Hepatocyte (in vitro differentiated cells): Measurements from ENCODE around the gene SGPL1. TPM values are rescaled to one million over a fixed set of nuclear protein-coding genes. Genes with fewer than 3 reads are reported as not detected.

ENCODE experiments used
- DNase-seq: peaks from one replicate; pipeline ENCODE4 v3.0.0-alpha.2; 2016; ENCODE audit warnings: low spot score
- H2AFZ ChIP-seq: fragments of 200-600 bp; sonication (generic); 2 replicates; pipeline ENCODE4 v1.6.0; 2016; ENCODE audit warnings: antibody characterized with exemption, mild to moderate bottlenecking
- H3K27ac ChIP-seq: fragments of 200-600 bp; sonication (generic); 2 replicates; pipeline ENCODE4 v1.5.1; 2016; ENCODE audit warnings: mild to moderate bottlenecking
- H3K27me3 ChIP-seq: fragments of 200-600 bp; sonication (generic); 2 replicates; pipeline ENCODE4 v1.6.1; 2016
- H3K36me3 ChIP-seq: fragments of 200-600 bp; sonication (generic); replicated peaks from 2 replicates; pipeline ENCODE4 v1.5.1; 2016; ENCODE audit warnings: low read depth; ENCODE audit not compliant: insufficient read depth
- H3K4me1 ChIP-seq: fragments of 200-600 bp; sonication (generic); 2 replicates; pipeline ENCODE4 v1.5.1; 2016; ENCODE audit warnings: mild to moderate bottlenecking, moderate library complexity; ENCODE audit not compliant: insufficient read depth
- H3K4me2 ChIP-seq: fragments of 200-600 bp; sonication (generic); 2 replicates; pipeline ENCODE4 v1.6.0; 2016
- H3K4me3 ChIP-seq: fragments of 200-600 bp; sonication (generic); 2 replicates; pipeline ENCODE4 v1.5.1; 2016; ENCODE audit warnings: mild to moderate bottlenecking
- H3K79me2 ChIP-seq: fragments of 200-600 bp; sonication (generic); 2 replicates; pipeline ENCODE4 v1.6.0; 2017; ENCODE audit warnings: mild to moderate bottlenecking
- H3K9me2 ChIP-seq: fragments of 200-600 bp; sonication (generic); replicated peaks from 2 replicates; pipeline ENCODE4 v1.6.0; 2017; ENCODE audit warnings: mild to moderate bottlenecking; ENCODE audit not compliant: insufficient read depth
- H3K9me3 ChIP-seq: fragments of 200-600 bp; sonication (generic); 2 replicates; pipeline ENCODE4 v1.5.1; 2016; ENCODE audit warnings: low read depth, mild to moderate bottlenecking
- H4K20me1 ChIP-seq: fragments of 200-600 bp; sonication (generic); 2 replicates; pipeline ENCODE4 v1.6.0; 2016; ENCODE audit warnings: mild to moderate bottlenecking; ENCODE audit not compliant: insufficient read depth, poor library complexity, severe bottlenecking
- EZH2 ChIP-seq: fragments of 200-600 bp; sonication (generic); IDR thresholded peaks from 2 replicates; pipeline ENCODE4 v1.6.1; 2016; ENCODE audit warnings: antibody characterized with exemption, mild to moderate bottlenecking, borderline replicate concordance
- EZH2phosphoT487 ChIP-seq: fragments of 200-600 bp; sonication (generic); IDR thresholded peaks from one replicate; pipeline ENCODE4 v1.6.1; 2018; ENCODE audit warnings: antibody characterized with exemption, mild to moderate bottlenecking, low read depth, moderate library complexity; ENCODE audit not compliant: unreplicated experiment, severe bottlenecking
- WGBS: methylation state at CpG from one replicate; pipeline ENCODE4 v1.1.6; 2016; ENCODE audit warnings: low lambda C conversion rate; ENCODE audit errors: missing lambda C conversion rate; 5-methylcytosine and 5-hydroxymethylcytosine counted together
- polyA plus RNA-seq: library from polyadenylated mRNA; unstranded; fragments of >200 nt; fragmentation: Nextera tagmentation; extraction: Ambion mirVana; gene quantifications from 2 replicates; pipeline ENCODE4 v1.2.1, GENCODE V29; 2016
- total RNA-seq: library from RNA; depleted of rRNA; stranded (reverse); fragments of >200 nt; gene quantifications from 2 replicates; pipeline ENCODE4 v1.2.3, GENCODE V29; 2014
- TF ChIP-seq, protein P1 (sequence below): fragments of 200-600 bp; sonication (generic); IDR thresholded peaks from 2 replicates; pipeline ENCODE4 v1.5.1; 2016; ENCODE audit warnings: antibody characterized with exemption, mild to moderate bottlenecking; ENCODE audit not compliant: poor library complexity

SGPL1 gene
- total and polyA plus RNA-seq, 2 experiments from 2014 or later: 20.2 to 43.5 TPM

DNA sequence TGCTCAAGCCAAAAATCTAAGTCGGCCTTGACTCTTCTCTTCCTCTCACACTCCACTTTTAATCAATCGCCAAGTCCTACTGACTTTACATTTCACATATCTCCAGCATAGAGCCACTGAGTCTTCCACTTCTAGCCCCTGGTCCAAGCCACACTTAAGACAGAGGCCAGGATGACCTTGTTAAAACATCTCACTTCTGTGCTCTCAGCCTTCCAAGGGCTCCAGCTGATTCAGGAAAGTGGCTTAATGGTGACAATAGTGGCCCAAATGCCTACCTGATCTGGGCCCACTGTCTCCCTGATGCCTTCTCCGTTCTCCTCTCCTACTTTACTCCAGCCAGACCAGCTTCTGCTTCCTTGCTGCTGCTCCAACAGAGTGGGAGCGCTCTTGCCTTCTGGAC lies 35.0 kb upstream of the SGPL1 start:
- WGBS: 99% methylated on average over 4 of the region's 4 CpGs
- H3K27ac ChIP-seq: no peak overlapping the region

DNA sequence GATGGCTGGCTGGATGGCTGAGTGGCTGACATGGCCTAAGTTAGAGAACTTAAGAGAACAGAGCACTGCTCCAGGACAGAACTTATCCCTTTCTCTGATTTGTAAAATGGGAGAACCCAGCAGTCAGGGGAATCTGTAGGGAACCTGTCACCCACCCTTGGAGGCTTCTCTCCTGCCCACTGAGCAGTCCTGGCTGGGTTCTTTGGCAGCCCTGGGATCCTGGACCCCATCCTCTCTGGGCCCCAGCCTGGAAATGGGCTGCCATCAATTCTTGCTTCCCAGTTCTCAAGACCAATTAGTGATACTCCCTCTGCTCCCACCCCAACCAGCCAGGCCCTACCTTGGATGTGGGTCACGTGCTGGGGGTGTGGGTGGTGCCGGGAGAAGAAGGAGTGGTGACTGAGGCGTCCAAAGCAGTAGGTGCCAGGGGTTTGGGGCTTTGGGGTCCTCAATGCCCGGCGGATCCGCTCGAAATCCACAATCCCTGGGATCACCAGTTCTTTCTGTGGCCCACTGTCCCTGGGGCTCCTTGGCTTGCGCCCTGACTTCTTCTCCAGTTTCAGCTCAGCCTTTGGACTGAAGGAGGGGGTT lies 34.2 kb upstream of the SGPL1 start:
- H3K36me3 ChIP-seq: no peaks in the 10 kb centered on the region
- no peak for DNase-seq
- H3K9me2 ChIP-seq: no peaks in the 10 kb centered on the region
- H3K79me2 ChIP-seq: no peaks in the 10 kb centered on the region
- no peak overlapping the region for H3K27ac ChIP-seq
- H3K4me2 ChIP-seq: no peak overlapping the region
- 94% methylated on average over 8 of the region's 8 CpGs for WGBS
- no peak overlapping the region for H3K4me3 ChIP-seq
- no peak for TF ChIP-seq EZH2phosphoT487
- TF ChIP-seq, protein P1, sequence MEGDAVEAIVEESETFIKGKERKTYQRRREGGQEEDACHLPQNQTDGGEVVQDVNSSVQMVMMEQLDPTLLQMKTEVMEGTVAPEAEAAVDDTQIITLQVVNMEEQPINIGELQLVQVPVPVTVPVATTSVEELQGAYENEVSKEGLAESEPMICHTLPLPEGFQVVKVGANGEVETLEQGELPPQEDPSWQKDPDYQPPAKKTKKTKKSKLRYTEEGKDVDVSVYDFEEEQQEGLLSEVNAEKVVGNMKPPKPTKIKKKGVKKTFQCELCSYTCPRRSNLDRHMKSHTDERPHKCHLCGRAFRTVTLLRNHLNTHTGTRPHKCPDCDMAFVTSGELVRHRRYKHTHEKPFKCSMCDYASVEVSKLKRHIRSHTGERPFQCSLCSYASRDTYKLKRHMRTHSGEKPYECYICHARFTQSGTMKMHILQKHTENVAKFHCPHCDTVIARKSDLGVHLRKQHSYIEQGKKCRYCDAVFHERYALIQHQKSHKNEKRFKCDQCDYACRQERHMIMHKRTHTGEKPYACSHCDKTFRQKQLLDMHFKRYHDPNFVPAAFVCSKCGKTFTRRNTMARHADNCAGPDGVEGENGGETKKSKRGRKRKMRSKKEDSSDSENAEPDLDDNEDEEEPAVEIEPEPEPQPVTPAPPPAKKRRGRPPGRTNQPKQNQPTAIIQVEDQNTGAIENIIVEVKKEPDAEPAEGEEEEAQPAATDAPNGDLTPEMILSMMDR: no peak
- TF ChIP-seq EZH2: no peak
- H3K27me3 ChIP-seq: no peaks in the 10 kb centered on the region
- no peak overlapping the region for H2AFZ ChIP-seq
- no peaks in the 10 kb centered on the region for H3K9me3 ChIP-seq
- peaks cover 4% of the 10 kb centered on the region for H3K4me1 ChIP-seq
- no peaks in the 10 kb centered on the region for H4K20me1 ChIP-seq

More for the DNA sequence above, 35.0 kb upstream of the SGPL1 start:
- Histone ChIP-seq H3K79me2 (no peaks in the 10 kb centered on the region), H4K20me1 (no peaks in the 10 kb centered on the region), H3K36me3 (no peaks in the 10 kb centered on the region), H3K4me2 (no peak overlapping the region), H3K27me3 (no peaks in the 10 kb centered on the region), H3K9me3 (no peaks in the 10 kb centered on the region), H3K9me2 (no peaks in the 10 kb centered on the region), H2AFZ (no peak overlapping the region), H3K4me3 (no peak overlapping the region), H3K4me1 (peaks cover 4% of the 10 kb centered on the region)
- TF ChIP-seq EZH2 (no peak), EZH2phosphoT487 (no peak)
- TF ChIP-seq, protein P1: no peak
- no peak for DNase-seq

DNA sequence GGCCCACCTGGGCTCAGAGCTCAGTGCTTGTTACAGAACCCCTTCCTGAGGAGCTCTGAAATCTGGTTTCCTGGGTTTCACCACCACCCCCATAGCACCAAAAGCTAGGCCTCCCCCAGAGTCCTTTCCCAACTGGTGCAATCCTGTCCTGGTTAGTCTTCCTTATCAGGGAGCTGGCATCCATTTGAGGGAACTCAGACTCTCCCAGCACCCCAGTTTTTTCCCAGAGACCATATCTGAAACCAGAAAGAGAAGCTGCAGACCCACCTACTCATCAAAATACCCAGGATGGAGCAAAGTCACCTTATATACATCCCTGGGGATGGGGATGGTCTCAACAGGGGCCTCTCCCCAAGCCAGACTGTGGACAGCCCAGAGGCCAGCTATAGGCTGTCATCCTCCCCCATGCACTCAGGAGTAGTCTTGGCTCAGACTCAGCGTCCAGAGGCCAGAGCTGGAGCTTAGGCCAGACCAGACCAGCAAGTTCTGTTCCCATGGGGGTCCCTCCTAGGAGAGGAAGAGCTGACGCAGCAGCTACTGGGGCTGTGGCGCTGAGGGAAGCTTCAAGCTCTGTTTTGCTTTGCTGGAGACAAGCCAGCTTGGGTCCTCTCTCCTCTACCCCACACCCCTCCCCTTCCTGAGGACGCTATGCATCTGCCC lies 33.5 kb upstream of the SGPL1 start:
- H3K27ac ChIP-seq: no peak overlapping the region
- no peaks in the 10 kb centered on the region for H3K27me3 ChIP-seq
- no peaks in the 10 kb centered on the region for H3K36me3 ChIP-seq
- WGBS: 82% methylated on average over 4 of the region's 4 CpGs
- H3K9me3 ChIP-seq: no peaks in the 10 kb centered on the region
- peaks cover 4% of the 10 kb centered on the region for H3K4me1 ChIP-seq
- no peak overlapping the region for H3K4me2 ChIP-seq
- TF ChIP-seq EZH2 (no peak), EZH2phosphoT487 (no peak)
- TF ChIP-seq, protein P1: no peak
- no peaks in the 10 kb centered on the region for H4K20me1 ChIP-seq
- H2AFZ ChIP-seq: no peak overlapping the region
- H3K4me3 ChIP-seq: no peak overlapping the region
- H3K9me2 ChIP-seq: no peaks in the 10 kb centered on the region
- no peaks in the 10 kb centered on the region for H3K79me2 ChIP-seq
- DNase-seq: no peak
